GDM1 (cell line): ENCODE data around the gene NQO2.
"Not testable (repeated sequence)": the region's sequence is repeated elsewhere in the genome, so short reads cannot be mapped to it uniquely, and the experiment has no call there.

Source experiments
- DNase-seq: peaks from one replicate; lab custom pipeline; 2025; lab: John Stamatoyannopoulos, UW

NQO2 gene

DNA sequence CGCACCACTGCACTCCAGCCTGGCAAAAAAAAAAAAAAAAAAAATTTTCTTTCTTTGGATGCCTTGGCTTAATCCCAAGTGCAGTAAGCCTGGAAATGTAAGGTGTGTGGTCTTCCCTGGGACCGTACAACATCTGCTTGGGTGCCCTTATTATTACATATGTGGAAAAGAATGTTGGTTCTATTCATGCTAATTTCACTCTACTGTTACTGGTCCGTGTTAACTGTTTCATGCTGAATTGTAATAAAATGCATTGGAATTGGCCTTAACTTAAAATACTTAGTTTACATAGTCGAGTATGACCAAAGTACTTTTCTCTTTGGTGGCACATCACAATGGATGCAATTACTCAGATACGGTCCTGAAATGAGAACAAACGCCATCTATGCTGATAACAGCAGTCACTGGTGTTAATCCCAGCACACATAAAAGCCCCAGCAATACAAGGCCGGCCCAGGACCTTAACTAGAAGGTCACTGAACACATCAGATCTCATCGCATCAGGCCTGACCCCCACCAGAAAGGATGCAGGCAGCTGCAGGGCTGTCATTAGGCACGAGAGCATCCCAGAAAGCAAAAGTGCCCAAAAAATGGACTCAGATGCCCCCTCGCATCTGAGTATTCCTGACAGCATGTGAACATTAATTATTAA, 29.5 kb upstream of the NQO2 start:
- no peak for DNase-seq

- peak; percentile 62 for DNase-seq
Observed at GRCh38 chr6:2970753-2971419, 28.8 kb upstream of the NQO2 start.

GRCh38 chr6:2971420-2972218, 28.1 kb upstream of the NQO2 start, which contains the start of gene SERPINB6:
Gene SERPINB6 (minus strand): TSS chr6:2971567. CDS start chr6:2959332, 12,235 bp downstream.
- peak; percentile 62 for DNase-seq

DNA sequence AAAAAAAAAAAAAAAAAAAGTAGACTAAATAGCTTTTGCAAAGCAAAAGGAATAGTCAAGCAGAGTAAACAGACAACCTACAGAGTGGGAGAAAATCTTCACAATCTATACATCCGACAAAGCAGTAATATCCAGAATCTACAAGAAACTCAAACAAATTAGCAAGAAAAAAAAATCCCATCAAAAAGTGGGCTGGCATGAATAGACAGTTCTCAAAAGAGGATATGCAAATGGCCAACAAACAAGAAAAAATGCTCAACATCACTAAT, 27.5 kb upstream of the NQO2 start:
- DNase-seq: not testable (repeated sequence)

GRCh38 chr6:2972685-2973084, 27.0 kb upstream of the NQO2 start:
- DNase-seq: not testable (repeated sequence)

- not testable (repeated sequence) for DNase-seq
Observed at GRCh38 chr6:2973180-2973579, 26.5 kb upstream of the NQO2 start.

GRCh38 chr6:2973676-2974075, 26.0 kb upstream of the NQO2 start:
- DNase-seq: no peak

DNA sequence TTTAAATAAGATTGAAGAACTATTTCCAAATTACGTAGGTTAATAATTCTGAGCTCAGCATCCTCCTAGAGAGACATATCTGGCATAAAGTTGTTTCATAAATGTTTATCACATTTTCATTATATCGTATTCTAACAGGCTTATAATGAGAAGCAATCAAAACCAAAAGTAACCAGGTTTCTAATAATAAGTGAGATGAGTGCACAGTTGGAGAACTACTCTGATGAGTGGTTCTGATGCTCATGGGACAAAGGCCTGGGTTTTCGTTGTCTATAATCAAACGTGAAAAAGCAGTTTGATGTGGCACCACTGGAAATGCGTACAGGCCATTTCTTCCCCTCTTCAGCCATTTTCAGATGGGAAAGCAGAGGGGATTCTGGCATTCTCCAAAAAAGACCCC, 23.6 kb upstream of the NQO2 start:
- DNase-seq: no peak

DNA sequence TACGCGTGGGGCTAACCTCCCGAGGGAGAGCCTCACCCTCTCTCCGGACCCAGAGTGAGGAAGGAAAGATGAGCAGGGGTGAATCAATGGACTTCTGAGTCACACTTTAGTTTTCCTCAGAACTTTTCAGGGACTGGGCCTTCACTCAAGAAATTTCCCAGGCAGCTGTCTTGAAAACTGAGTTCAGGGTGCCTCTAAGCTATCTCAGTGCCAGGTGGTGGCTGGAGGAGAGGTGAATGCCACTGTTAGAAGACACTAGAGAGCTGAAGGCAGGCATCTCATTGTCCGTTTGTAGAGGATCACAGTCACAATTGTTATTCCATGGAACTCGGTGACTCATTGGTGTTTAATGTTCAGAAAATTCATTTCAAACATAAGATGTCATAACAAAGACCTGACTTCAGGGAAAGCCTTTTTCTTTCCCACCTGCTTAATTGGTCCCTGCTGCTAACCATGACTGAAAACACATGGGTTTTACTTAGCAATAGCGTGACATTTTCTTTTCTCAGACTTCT, 23.1 kb upstream of the NQO2 start:
- DNase-seq: no peak

DNA sequence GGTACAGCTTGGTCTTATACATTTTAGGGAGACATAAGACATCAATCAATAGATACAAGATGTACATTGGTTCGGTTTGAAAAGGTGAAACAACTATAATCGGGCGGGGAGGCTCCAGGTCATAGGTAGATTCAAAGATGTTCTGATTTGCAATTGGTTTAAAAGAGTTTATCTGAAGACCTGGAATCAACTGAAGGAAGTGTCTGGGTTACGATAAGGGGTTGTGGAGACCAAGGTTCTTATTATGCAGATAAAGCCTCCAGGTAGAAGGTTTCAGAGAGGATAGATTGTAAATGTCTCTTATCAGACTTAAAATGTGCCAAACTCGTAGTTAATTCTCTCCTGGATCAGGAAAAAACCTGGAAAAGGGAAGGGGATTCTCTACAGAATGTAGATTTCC, 22.4 kb upstream of the NQO2 start:
- DNase-seq: no peak

GRCh38 chr6:2977799-2978590, 21.7 kb upstream of the NQO2 start:
- no peak for DNase-seq

- DNase-seq: no peak
Observed at GRCh38 chr6:2978923-2979322, 20.8 kb upstream of the NQO2 start.

DNA sequence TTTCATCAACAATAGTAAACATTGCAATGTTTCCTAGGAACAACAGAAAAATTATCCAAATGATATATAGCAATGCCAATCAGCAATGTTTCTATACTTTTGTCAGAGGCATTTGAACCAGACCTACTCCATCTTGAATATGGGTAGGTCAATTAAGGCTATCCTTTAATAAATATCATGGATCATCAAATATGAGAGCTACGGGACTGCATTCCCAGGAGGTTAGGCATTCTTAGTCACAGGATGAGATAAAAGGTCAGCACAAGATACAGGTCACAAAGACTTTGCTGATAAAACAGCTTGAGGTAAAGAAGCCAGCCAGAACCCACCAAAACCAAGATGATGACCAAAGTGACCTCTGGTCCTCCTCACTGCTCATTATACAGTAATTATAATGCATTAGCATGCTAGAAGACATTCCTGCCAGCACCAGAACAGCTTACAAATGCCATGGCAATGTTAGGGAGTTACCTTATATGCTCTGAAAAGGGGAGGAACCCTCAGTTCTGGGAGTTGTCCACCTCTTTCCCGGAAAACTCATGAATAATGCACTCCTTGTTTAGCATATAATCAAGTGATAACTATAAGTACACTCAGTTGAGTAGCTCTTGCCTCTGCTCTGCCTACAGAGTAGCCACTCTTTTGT, 19.8 kb upstream of the NQO2 start:
- DNase-seq: no peak

DNA sequence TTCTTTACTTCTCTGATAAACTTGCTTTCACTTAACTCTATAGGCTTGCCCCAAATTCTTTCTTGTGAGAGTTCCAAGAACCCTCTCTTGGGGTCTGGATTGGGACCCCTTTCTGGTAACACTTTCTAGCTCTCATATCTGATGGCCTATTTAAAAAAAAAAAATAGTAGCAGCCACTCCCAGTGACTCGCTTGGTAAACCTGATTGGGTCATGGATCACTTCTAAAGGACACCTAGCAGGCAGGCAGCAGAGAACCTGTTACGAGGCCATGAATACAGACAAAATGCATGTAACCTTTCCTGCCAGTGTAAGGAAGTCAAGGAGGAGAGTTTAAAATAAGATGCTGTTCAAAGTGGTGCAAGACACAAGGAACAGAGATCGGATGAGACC, 19.2 kb upstream of the NQO2 start:
- DNase-seq: no peak

DNA sequence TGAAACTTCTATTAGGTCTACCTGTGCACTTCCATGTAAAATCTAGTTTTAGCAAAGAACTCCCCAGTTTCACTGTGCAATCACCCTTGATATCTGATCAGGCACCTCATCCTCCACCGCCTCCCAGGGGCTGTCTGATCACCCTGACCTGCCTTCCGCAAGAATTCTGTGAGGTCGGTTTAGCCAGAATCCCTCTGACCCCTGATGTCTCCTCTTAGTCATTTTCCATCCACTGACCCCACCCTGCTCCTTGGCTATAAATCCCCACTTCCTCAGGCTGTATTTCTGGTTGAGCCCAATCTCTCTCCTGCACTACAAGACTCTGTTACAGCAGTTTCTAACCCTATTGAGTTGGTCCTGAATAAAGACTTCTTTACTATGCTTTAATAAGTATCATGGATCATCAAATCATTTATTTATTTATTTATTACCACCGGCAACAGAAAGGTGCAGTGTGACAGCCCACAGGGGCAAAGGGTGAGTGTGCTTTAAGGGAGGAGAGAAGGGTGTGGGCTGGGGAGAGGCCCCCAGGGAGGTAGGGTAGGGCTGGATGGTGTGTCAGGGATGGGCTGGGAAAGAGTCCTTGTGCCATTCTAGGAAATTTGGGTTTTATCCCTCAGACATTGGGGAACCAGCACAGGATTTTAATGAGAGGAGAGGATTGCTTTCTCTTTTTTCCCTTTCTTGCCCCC, 17.1 kb upstream of the NQO2 start:
- DNase-seq: no peak

- no peak for DNase-seq
Observed at GRCh38 chr6:2984738-2985406, 14.8 kb upstream of the NQO2 start.

DNA sequence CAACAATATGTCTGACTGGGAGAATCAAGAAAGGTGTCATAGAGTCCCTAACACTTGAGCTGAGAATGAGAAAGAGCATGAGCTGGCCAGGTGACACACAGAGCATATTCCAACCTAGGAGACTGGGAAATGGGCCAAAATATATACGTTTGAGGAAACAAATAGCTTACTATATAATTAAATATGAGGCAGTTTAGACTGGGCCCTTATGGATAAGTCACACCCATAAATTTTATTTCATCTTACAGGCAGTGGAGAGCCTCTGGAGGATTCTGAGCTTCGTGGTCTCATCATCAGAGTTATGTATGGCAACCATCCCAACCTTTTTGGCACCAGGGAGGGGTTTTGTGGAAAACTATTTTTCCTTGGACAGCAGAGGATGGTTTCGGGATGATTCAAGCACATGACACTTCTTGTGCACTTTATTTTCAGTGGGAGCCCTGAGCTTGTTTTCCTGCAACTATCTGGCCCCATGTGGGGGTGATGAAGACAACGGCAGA, 12.9 kb upstream of the NQO2 start:
- no peak for DNase-seq

DNA sequence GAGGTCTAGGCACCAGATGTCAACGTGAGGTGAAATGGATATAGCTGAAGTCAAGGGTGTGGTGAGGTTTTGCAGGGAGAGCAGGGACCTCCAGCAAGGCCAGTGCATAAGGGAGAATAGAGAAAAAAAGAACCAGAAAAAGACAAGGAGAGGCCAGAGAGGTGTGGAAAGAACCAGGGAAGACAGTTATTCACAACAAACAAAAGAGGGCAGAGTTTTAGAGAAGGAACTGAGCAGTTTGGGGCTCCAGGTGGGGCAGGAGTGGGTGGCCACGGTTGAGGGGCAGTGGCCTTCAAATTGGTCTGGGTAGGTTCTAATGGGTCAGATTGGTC, 11.6 kb upstream of the NQO2 start:
- no peak for DNase-seq

DNA sequence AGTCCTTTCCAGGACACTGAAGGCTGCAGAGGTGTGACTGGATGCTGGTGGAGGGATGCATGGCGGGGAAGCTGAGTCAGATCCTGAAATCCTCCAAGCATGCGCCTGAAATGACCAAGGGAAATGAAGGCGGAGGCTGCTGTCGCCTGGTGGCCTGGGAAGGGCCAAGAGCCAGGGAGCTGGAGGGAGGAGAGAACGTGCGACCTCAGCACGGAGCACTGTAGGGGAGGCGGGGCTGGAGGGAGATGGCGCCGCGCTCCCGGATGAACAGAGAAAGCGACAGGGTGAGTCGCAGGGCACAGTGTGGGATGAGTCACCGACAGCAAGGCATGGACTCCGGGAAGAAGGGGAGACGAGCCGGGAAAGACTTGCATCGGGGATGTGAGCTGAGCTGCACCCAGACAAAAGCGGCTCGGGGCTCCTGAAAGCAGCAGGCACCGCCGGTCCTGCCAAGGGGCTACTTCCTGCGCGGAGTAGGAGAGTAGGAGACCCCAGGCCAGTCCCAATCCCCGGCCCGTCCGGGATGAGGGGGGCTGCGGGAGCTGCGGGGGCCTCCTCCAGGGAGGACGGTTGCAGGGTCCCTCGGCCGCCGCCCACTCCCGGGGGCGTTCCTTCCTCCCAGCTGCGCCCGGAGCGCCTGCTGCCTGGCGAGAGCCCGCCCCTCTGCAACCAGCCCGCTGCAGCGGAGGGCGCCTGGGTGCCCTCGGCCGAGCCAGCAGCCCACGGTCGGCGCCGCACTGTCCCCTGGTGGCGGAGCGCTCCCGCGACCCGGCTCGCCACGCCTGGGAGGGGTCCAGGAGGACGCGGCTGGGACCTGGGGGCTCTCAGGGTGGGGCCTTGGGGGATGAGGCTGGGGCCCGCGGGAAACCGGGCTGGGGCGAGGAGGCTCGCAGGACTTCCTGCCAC, 11.0 kb upstream of the NQO2 start:
- DNase-seq: peak; percentile 89
